Measurements from ENCODE around the gene ZNF549. TPM values are rescaled to one million over a fixed set of nuclear protein-coding genes. Genes with fewer than 3 reads are reported as not detected.
A peak's percentile ranks its signal among the peaks of the same experiment; 100 is the strongest.

Gene ZNF549
- total and polyA plus RNA-seq, 2 of the 13 experiments (the other 11 are each of a cell fraction or from before 2014, with no cell fraction given): 2.8 to 6.4 TPM

DNA sequence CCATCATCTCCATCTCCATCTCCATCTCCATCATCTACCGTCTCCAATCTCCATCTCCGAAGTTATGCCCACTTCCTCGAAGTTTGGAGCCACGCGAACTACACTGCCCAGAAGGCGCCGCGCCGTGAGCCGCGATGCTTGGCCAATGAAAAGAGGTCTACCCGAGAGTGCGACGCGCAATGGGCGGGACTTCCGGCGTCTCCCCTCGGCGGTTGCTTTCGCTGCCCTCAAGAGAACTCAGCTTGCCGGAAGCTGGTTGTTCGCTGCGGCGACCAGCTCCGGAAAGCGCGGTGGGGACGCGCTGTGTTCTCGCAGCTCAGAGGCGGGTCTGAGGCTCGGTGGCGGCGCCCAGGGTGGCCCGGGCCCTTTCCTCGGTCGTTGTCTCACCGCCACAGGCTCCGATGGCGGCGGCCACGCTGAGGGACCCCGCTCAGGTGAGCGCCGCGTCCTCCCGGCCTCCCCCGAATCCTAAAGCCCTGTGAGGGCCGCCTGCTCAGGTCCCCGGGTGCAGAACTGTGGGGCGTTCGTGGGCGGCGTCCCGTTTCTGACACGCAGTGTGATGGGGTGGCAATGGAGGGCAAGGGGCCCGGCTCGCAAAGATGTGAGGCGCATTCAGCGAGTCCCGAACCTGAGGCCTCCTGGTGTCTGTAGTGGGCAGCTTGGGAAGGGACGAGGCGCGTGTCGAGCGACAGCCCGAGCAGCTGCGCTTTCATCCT lies 27.3 kb upstream of the ZNF549 start, which contains the start of gene ZNF773 (continued):
- TF ChIP-seq ZNF274 (CRISPR knock-in tag; IDR thresholded peaks at IDR 0.05) (0 out of 2 replicates have a peak, but pooled peaks have one; percentile 49), MIER3 (CRISPR knock-in tag; IDR thresholded peaks at IDR 0.05; ENCODE audit: borderline replicate concordance) (0 out of 2 replicates have a peak, but pooled peaks have one; percentile 73), PITX1 (CRISPR knock-in tag; IDR thresholded peaks at IDR 0.05) (peak; percentile 59; the same call in 1 of the 2 replicates), KLF16 (CRISPR knock-in tag; IDR thresholded peaks at IDR 0.05) (peak in 1 of 2 experiments; percentile 77; a peak in 2 of 4 replicates), YEATS2 (CRISPR knock-in tag; IDR thresholded peaks at IDR 0.05; ENCODE audit: borderline replicate concordance) (peak; percentile 79; the same call in 1 of the 2 replicates), ZNF781 (CRISPR knock-in tag; IDR thresholded peaks at IDR 0.05; ENCODE audit: borderline replicate concordance, not compliant biosample characterization) (peak; percentile 36), HOXA5 (CRISPR knock-in tag; IDR thresholded peaks at IDR 0.05) (peak; percentile 51; the same call in 1 of the 2 replicates), MXD4 (CRISPR knock-in tag; IDR thresholded peaks at IDR 0.05) (0 out of 2 replicates have a peak, but pooled peaks have one; percentile 37)
- TF ChIP-seq, protein P1, sequence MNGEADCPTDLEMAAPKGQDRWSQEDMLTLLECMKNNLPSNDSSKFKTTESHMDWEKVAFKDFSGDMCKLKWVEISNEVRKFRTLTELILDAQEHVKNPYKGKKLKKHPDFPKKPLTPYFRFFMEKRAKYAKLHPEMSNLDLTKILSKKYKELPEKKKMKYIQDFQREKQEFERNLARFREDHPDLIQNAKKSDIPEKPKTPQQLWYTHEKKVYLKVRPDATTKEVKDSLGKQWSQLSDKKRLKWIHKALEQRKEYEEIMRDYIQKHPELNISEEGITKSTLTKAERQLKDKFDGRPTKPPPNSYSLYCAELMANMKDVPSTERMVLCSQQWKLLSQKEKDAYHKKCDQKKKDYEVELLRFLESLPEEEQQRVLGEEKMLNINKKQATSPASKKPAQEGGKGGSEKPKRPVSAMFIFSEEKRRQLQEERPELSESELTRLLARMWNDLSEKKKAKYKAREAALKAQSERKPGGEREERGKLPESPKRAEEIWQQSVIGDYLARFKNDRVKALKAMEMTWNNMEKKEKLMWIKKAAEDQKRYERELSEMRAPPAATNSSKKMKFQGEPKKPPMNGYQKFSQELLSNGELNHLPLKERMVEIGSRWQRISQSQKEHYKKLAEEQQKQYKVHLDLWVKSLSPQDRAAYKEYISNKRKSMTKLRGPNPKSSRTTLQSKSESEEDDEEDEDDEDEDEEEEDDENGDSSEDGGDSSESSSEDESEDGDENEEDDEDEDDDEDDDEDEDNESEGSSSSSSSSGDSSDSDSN (CRISPR knock-in tag; IDR thresholded peaks at IDR 0.05): peak; percentile 46
- TF ChIP-seq, protein P2, sequence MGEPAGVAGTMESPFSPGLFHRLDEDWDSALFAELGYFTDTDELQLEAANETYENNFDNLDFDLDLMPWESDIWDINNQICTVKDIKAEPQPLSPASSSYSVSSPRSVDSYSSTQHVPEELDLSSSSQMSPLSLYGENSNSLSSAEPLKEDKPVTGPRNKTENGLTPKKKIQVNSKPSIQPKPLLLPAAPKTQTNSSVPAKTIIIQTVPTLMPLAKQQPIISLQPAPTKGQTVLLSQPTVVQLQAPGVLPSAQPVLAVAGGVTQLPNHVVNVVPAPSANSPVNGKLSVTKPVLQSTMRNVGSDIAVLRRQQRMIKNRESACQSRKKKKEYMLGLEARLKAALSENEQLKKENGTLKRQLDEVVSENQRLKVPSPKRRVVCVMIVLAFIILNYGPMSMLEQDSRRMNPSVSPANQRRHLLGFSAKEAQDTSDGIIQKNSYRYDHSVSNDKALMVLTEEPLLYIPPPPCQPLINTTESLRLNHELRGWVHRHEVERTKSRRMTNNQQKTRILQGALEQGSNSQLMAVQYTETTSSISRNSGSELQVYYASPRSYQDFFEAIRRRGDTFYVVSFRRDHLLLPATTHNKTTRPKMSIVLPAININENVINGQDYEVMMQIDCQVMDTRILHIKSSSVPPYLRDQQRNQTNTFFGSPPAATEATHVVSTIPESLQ (CRISPR knock-in tag; conservative IDR thresholded peaks at IDR 0.05): 0 out of 2 replicates have a peak, but pooled peaks have one; percentile 61
- TF ChIP-seq, protein P3, sequence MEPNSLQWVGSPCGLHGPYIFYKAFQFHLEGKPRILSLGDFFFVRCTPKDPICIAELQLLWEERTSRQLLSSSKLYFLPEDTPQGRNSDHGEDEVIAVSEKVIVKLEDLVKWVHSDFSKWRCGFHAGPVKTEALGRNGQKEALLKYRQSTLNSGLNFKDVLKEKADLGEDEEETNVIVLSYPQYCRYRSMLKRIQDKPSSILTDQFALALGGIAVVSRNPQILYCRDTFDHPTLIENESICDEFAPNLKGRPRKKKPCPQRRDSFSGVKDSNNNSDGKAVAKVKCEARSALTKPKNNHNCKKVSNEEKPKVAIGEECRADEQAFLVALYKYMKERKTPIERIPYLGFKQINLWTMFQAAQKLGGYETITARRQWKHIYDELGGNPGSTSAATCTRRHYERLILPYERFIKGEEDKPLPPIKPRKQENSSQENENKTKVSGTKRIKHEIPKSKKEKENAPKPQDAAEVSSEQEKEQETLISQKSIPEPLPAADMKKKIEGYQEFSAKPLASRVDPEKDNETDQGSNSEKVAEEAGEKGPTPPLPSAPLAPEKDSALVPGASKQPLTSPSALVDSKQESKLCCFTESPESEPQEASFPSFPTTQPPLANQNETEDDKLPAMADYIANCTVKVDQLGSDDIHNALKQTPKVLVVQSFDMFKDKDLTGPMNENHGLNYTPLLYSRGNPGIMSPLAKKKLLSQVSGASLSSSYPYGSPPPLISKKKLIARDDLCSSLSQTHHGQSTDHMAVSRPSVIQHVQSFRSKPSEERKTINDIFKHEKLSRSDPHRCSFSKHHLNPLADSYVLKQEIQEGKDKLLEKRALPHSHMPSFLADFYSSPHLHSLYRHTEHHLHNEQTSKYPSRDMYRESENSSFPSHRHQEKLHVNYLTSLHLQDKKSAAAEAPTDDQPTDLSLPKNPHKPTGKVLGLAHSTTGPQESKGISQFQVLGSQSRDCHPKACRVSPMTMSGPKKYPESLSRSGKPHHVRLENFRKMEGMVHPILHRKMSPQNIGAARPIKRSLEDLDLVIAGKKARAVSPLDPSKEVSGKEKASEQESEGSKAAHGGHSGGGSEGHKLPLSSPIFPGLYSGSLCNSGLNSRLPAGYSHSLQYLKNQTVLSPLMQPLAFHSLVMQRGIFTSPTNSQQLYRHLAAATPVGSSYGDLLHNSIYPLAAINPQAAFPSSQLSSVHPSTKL (CRISPR knock-in tag; IDR thresholded peaks at IDR 0.05): peak; percentile 34; the same call in 1 of the 2 replicates

All from HepG2 (cell line).